Heart left ventricle (tissue), 16 donors: ENCODE data around the gene LHFPL3. TPM values are rescaled to one million over a fixed set of nuclear protein-coding genes. Genes with fewer than 3 reads are reported as not detected.

Experiments used
- ATAC-seq, 4 donors: fragments of 200-7000 bp; cut with Tn5 transposase; one replicate each; pipeline ENCODE4 v1.9.1; 2020 to 2022; ENCODE audit warnings: moderate library complexity in 4 of 4, mild to moderate bottlenecking in 3 of 4, moderate number of reproducible peaks in 1 of 4
- DNase-seq, 5 donors: peaks; one replicate each; pipeline ENCODE4 v3.0.0-alpha.2; 2020
- H3K27ac ChIP-seq, 12 donors: fragments of 200-600 bp; sonication (generic) in 4 of 12; one replicate each; pipeline versions ENCODE4 v1.5.0 to v1.8.0; 2016 to 2022; ENCODE audit warnings: mild to moderate bottlenecking in 2 of 12
- H3K27me3 ChIP-seq, 9 donors: fragments of 200-600 bp; sonication (generic) in 2 of 9; one replicate each; pipeline versions ENCODE4 v1.5.1 to v1.8.0; 2016 to 2022; ENCODE audit warnings: mild to moderate bottlenecking in 3 of 9
- H3K36me3 ChIP-seq, 9 donors: fragments of 200-600 bp; sonication (generic) in 2 of 9; one replicate each; pipeline versions ENCODE4 v1.5.0 to v1.8.0; 2018 to 2022; ENCODE audit warnings: mild to moderate bottlenecking in 2 of 9
- H3K4me1 ChIP-seq, 12 donors: fragments of 200-600 bp; sonication (generic) in 4 of 12; one replicate each; pipeline versions ENCODE4 v1.5.0 to v1.8.0; 2016 to 2022; ENCODE audit warnings: mild to moderate bottlenecking in 3 of 12
- H3K4me3 ChIP-seq, 12 donors: fragments of 200-600 bp; sonication (generic) in 4 of 12; one replicate each; pipeline versions ENCODE4 v1.5.0 to v1.8.0; 2017 to 2022; ENCODE audit warnings: mild to moderate bottlenecking in 9 of 12, moderate library complexity in 4 of 12
- H3K9me3 ChIP-seq, 12 donors: fragments of 200-600 bp; sonication (generic) in 4 of 12; one replicate each; pipeline versions ENCODE4 v1.5.0 to v1.8.0; 2016 to 2022; ENCODE audit warnings: mild to moderate bottlenecking in 1 of 12
- CTCF ChIP-seq, 12 donors: fragments of 200-600 bp; sonication (generic) in 4 of 12; IDR thresholded peaks; one replicate each; pipeline versions ENCODE4 v1.5.0 to v1.8.0; 2018 to 2022; ENCODE audit warnings: antibody characterized with exemption in 12 of 12, mild to moderate bottlenecking in 5 of 12
- POLR2A ChIP-seq, 2 donors: fragments of 450-650 bp; IDR thresholded peaks; one replicate each; pipeline ENCODE4 v1.6.1; 2017; ENCODE audit warnings: antibody characterized with exemption in 2 of 2, mild to moderate bottlenecking in 2 of 2, moderate library complexity in 2 of 2
- whole genome bisulfite sequencing, 4 donors: extraction: QIAGEN DNeasy Blood & Tissue Kit in 2 of 4; methylation state at CpG; one replicate each; pipeline versions ENCODE4 v1.1.5 to v1.1.7; 2013 to 2018; 5-methylcytosine and 5-hydroxymethylcytosine counted together
- intact Hi-C, 10 donors: fragments of 100-400 bp; cut with DNase I; formaldehyde crosslinking; loops; one replicate each; pipeline versions ENCODE4 v1.11.1 to v1.14.2; 2022
- polyA plus RNA-seq, 2 donors: library from polyadenylated mRNA; stranded (reverse); fragments of 200-250 nt; gene quantifications; one replicate each; pipeline ENCODE4 v1.2.3, GENCODE V29; 2013
- total RNA-seq, 9 donors: library from RNA; depleted of rRNA in 2 of 9; stranded (reverse); fragments of >200 nt in 2 of 9; fragmentation: NEBNext Ultra II Directional in 3 of 9; extraction: Animal tissue kit (Norgen Biotek cat#: 25700) in 3 of 9; gene quantifications; one replicate each; pipeline versions ENCODE4 v1.1.0 to v1.2.4, GENCODE V29; 2016 to 2023
- donor health status: ischemic (EF 13 %, LVEDD 7.1; RV severe dilation, severe dysfunction).
- donor health status: healthy with polysubstance abuse.
- donor health status: DM: no; HTN: yes; CAD: no.
- donor health status: DM: no; HTN: no; CAD: no.
- donor health status: ischemic (EF 25% LVEDD 6.9; RV normal size, moderate dysfunction).
- donor health status: ischemic (EF 25% LVEDD 5.7; RV mildly dilated, moderate dysfunction).
- donor health status: healthy.
- donor health status: DM: yes; HTN: yes; CAD: no.
- donor health status: ischemic (EF 35%, LVEDD 5.7; RV mildly dilated, moderate dysfunction).
- donor health status: nonischemic (EF 11% LVEDD 7.7; RV severe dilation, severe dysfunction).
- donor health status: DM: yes; HTN: yes; CAD: no.
- donor health status: PGD.
- donor health status: ischemic (EF 29% LVEDD 5.4; RV normal size, mild dysfunction).
- donor health status: nonischemic (EF 23%, LVEDD 6.1; RV moderate dilation, normal function).

LHFPL3 gene
- total and polyA plus RNA-seq, 11 donors = not detected

DNA sequence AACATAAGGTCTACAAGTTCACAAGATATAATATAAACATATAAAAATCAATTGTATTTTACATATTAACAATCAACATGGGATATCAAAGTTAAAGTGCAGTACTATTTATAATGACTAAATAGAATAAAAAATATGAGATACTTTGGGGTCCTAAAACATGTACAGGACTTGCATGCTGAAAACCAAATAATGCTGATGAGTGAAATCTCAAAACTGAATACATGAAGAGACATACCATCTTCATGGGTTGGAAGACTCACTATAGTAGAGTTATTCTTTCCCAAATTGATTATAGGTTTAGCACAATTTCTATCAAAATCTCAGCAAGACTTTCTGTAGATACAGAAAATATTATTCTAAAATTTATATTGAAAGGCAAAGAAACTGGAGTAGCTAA, 181.5 kb downstream of the LHFPL3 start:
- no peaks in the 10 kb centered on the region for H3K36me3 ChIP-seq
- H3K4me1 ChIP-seq = no peaks in the 10 kb centered on the region
- peaks cover 0 to 3% (median 0%) of the 10 kb centered on the region in 12 donors for H3K9me3 ChIP-seq
- H3K27me3 ChIP-seq = no peaks in the 10 kb centered on the region
- no peak for DNase-seq
- TF ChIP-seq POLR2A (IDR thresholded peaks at IDR 0.05) = no peak
- H3K4me3 ChIP-seq = no peak overlapping the region
- intact Hi-C loops = no loop called here
- ATAC-seq = no peak
- no peak overlapping the region for H3K27ac ChIP-seq

DNA sequence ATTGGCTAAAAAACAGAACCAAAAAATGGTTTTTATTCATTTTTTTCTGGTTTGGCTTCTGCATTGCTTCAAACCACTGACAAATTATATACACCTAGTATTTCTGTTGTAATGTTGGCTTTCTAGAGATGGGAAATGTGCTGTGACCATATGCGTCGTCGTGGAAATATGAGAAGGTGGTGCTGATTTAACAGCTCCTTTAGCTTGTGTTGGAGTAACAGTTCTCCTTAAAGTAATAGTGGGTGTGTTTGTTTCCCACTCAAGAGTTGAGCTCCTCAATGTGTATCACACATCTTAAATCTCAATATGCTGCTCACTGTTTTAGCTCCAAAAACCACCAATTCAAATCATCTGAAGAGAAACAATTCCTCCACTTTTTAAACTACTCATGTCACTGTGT, 196.4 kb downstream of the LHFPL3 start:
- WGBS, 4 donors = 50 to 66% (median 65%) methylated on average over 3 of the region's 3 CpGs
- no peaks in the 10 kb centered on the region for H3K36me3 ChIP-seq
- no peak overlapping the region for H3K27ac ChIP-seq
- H3K27me3 ChIP-seq = no peaks in the 10 kb centered on the region
- DNase-seq = no peak
- TF ChIP-seq CTCF (IDR thresholded peaks at IDR 0.05) (no peak), POLR2A (IDR thresholded peaks at IDR 0.05) (no peak)
- no peak overlapping the region for H3K4me3 ChIP-seq
- intact Hi-C loops = no loop called here
- H3K9me3 ChIP-seq = no peaks in the 10 kb centered on the region
- ATAC-seq = no peak
- H3K4me1 ChIP-seq = no peaks in the 10 kb centered on the region

GRCh38 chr7:104528142-104528541, 199.7 kb downstream of the LHFPL3 start:
- H3K27ac ChIP-seq = no peak overlapping the region
- no peaks in the 10 kb centered on the region for H3K27me3 ChIP-seq
- no peaks in the 10 kb centered on the region for H3K36me3 ChIP-seq
- ATAC-seq (no peak), DNase-seq (no peak)
- H3K4me3 ChIP-seq = no peak overlapping the region
- intact Hi-C loops = no loop called here
- H3K9me3 ChIP-seq = no peaks in the 10 kb centered on the region
- TF ChIP-seq POLR2A (IDR thresholded peaks at IDR 0.05) (no peak), CTCF (IDR thresholded peaks at IDR 0.05) (no peak)
- H3K4me1 ChIP-seq = no peaks in the 10 kb centered on the region

DNA sequence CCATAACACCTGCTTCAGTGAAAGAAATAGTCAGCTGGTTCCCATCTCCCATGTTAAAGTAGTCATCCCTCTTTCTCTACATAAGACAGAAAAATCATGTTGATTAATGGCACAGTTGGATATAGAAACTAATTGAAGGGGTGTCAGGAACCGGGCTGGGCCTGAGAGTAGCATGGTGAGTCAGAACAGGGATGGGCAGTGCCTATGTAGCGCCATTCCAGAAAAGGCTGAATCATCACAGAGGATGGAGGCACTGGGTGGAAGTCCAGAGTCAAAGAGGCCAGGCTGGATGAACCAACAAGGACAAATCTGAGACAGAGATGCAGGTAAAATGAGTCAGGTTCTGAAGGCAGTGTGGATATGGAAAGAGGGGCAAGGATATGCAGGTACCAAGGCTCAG, 201.2 kb downstream of the LHFPL3 start:
- H3K4me1 ChIP-seq = no peaks in the 10 kb centered on the region
- no peaks in the 10 kb centered on the region for H3K36me3 ChIP-seq
- H3K27ac ChIP-seq = no peak overlapping the region
- H3K4me3 ChIP-seq = no peak overlapping the region
- no peak for DNase-seq
- intact Hi-C loops = no loop called here
- ATAC-seq = no peak
- H3K27me3 ChIP-seq = no peaks in the 10 kb centered on the region
- H3K9me3 ChIP-seq = no peaks in the 10 kb centered on the region
- WGBS, 4 donors = 66 to 75% (median 70%) methylated on average over 2 of the region's 2 CpGs
- no peak for TF ChIP-seq POLR2A (IDR thresholded peaks at IDR 0.05)

GRCh38 chr7:104530251-104530650, 201.8 kb downstream of the LHFPL3 start:
- H3K4me1 ChIP-seq = no peaks in the 10 kb centered on the region
- H3K9me3 ChIP-seq = no peaks in the 10 kb centered on the region
- no peak overlapping the region for H3K27ac ChIP-seq
- intact Hi-C loops = no loop called here
- DNase-seq (no peak), ATAC-seq (no peak)
- H3K36me3 ChIP-seq = no peaks in the 10 kb centered on the region
- H3K27me3 ChIP-seq = no peaks in the 10 kb centered on the region
- no peak overlapping the region for H3K4me3 ChIP-seq
- TF ChIP-seq CTCF (IDR thresholded peaks at IDR 0.05) = no peak
- no peak for TF ChIP-seq POLR2A (IDR thresholded peaks at IDR 0.05)
- WGBS, 4 donors = 81 to 85% (median 83%) methylated on average over 5 of the region's 5 CpGs
